MM.1S (cell line): ENCODE data around the gene ZNF521.

Source experiments
- DNase-seq: peaks from one replicate; pipeline ENCODE4 v3.0.0-alpha.2; 2015
- H2AFZ ChIP-seq: fragments of 300-600 bp; sonication (generic); 2 replicates; pipeline ENCODE4 v1.6.0; 2016; ENCODE audit warnings: antibody characterized with exemption, low read length
- H3F3A ChIP-seq: fragments of 300-600 bp; sonication (generic); 2 replicates; pipeline ENCODE4 v1.6.1; 2016; ENCODE audit warnings: mild to moderate bottlenecking, antibody characterized with exemption, low read length, moderate library complexity, mixed read lengths; ENCODE audit not compliant: insufficient read depth
- H3K27ac ChIP-seq: fragments of 300-600 bp; sonication (generic); 2 replicates; pipeline ENCODE4 v1.5.1; 2016; ENCODE audit warnings: mild to moderate bottlenecking, low read length
- H3K27me3 ChIP-seq: fragments of 300-600 bp; sonication (generic); replicated peaks from 2 replicates; pipeline ENCODE4 v1.6.0; 2016; ENCODE audit warnings: low read length; ENCODE audit not compliant: insufficient read depth
- H3K36me3 ChIP-seq: fragments of 300-600 bp; sonication (generic); replicated peaks from 2 replicates; pipeline ENCODE4 v1.6.1; 2016; ENCODE audit warnings: mild to moderate bottlenecking, low read length, mixed read lengths; ENCODE audit not compliant: insufficient read depth
- H3K4me1 ChIP-seq: fragments of 300-600 bp; sonication (generic); 2 replicates; pipeline ENCODE4 v1.6.1; 2016; ENCODE audit warnings: low read length, mixed read lengths
- H3K4me2 ChIP-seq: fragments of 300-600 bp; sonication (generic); 2 replicates; pipeline ENCODE4 v1.6.0; 2016; ENCODE audit warnings: low read depth, low read length
- H3K4me3 ChIP-seq: fragments of 300-600 bp; sonication (generic); 2 replicates; pipeline ENCODE4 v1.5.1; 2016; ENCODE audit warnings: low read length, mixed read lengths
- H3K79me2 ChIP-seq: fragments of 300-600 bp; sonication (generic); 2 replicates; pipeline ENCODE4 v1.6.1; 2016; ENCODE audit warnings: mixed run types, low read length, mixed read lengths
- H3K9ac ChIP-seq: fragments of 300-600 bp; sonication (generic); 2 replicates; pipeline ENCODE4 v1.6.1; 2016; ENCODE audit warnings: low read length, mixed read lengths
- H3K9me2 ChIP-seq: fragments of 300-600 bp; sonication (generic); replicated peaks from 2 replicates; pipeline ENCODE4 v1.6.1; 2016; ENCODE audit warnings: mild to moderate bottlenecking, low read length, mixed read lengths; ENCODE audit not compliant: insufficient read depth
- H3K9me3 ChIP-seq: fragments of 300-600 bp; sonication (generic); replicated peaks from 2 replicates; pipeline ENCODE4 v1.6.1; 2016; ENCODE audit warnings: mild to moderate bottlenecking, low read length, mixed read lengths; ENCODE audit not compliant: insufficient read depth
- H4K20me1 ChIP-seq: fragments of 300-600 bp; sonication (generic); 2 replicates; pipeline ENCODE4 v1.6.1; 2016; ENCODE audit warnings: mild to moderate bottlenecking, low read length, moderate library complexity, mixed read lengths; ENCODE audit not compliant: insufficient read depth
- EZH2 ChIP-seq: fragments of 300-600 bp; sonication (generic); optimal IDR thresholded peaks from 2 replicates; pipeline ENCODE3; 2017; ENCODE audit warnings: low read depth, mild to moderate bottlenecking, antibody characterized with exemption, low read length, mixed read lengths
- EZH2phosphoT487 ChIP-seq: fragments of 300-600 bp; sonication (generic); IDR thresholded peaks from 2 replicates; pipeline ENCODE4 v1.6.1; 2018; ENCODE audit warnings: antibody characterized with exemption, low read length
- TF ChIP-seq, protein P1 (sequence below): fragments of 300-600 bp; sonication (generic); IDR thresholded peaks from 2 replicates; pipeline ENCODE4 v1.5.1; 2016; ENCODE audit warnings: antibody characterized with exemption, low read length, mixed read lengths

The ZNF521 gene

GRCh38 chr18:25133879-25134278, 218.1 kb downstream of the ZNF521 start:
- H3K9ac ChIP-seq = no peak overlapping the region
- TF ChIP-seq, protein P1, sequence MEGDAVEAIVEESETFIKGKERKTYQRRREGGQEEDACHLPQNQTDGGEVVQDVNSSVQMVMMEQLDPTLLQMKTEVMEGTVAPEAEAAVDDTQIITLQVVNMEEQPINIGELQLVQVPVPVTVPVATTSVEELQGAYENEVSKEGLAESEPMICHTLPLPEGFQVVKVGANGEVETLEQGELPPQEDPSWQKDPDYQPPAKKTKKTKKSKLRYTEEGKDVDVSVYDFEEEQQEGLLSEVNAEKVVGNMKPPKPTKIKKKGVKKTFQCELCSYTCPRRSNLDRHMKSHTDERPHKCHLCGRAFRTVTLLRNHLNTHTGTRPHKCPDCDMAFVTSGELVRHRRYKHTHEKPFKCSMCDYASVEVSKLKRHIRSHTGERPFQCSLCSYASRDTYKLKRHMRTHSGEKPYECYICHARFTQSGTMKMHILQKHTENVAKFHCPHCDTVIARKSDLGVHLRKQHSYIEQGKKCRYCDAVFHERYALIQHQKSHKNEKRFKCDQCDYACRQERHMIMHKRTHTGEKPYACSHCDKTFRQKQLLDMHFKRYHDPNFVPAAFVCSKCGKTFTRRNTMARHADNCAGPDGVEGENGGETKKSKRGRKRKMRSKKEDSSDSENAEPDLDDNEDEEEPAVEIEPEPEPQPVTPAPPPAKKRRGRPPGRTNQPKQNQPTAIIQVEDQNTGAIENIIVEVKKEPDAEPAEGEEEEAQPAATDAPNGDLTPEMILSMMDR = no peak
- TF ChIP-seq EZH2 (no peak), EZH2phosphoT487 (no peak)
- H2AFZ ChIP-seq = no peak overlapping the region
- H3K27ac ChIP-seq = no peak overlapping the region
- H3K4me3 ChIP-seq = no peak overlapping the region
- no peak overlapping the region for H3K4me2 ChIP-seq
- no peaks in the 10 kb centered on the region for H3K9me2 ChIP-seq
- H3K9me3 ChIP-seq = no peaks in the 10 kb centered on the region
- no peak for DNase-seq
- no peaks in the 10 kb centered on the region for H3K79me2 ChIP-seq
- H3K27me3 ChIP-seq = no peaks in the 10 kb centered on the region
- H4K20me1 ChIP-seq = no peaks in the 10 kb centered on the region
- H3K4me1 ChIP-seq = no peaks in the 10 kb centered on the region
- no peaks in the 10 kb centered on the region for H3K36me3 ChIP-seq
- no peaks in the 10 kb centered on the region for H3F3A ChIP-seq

DNA sequence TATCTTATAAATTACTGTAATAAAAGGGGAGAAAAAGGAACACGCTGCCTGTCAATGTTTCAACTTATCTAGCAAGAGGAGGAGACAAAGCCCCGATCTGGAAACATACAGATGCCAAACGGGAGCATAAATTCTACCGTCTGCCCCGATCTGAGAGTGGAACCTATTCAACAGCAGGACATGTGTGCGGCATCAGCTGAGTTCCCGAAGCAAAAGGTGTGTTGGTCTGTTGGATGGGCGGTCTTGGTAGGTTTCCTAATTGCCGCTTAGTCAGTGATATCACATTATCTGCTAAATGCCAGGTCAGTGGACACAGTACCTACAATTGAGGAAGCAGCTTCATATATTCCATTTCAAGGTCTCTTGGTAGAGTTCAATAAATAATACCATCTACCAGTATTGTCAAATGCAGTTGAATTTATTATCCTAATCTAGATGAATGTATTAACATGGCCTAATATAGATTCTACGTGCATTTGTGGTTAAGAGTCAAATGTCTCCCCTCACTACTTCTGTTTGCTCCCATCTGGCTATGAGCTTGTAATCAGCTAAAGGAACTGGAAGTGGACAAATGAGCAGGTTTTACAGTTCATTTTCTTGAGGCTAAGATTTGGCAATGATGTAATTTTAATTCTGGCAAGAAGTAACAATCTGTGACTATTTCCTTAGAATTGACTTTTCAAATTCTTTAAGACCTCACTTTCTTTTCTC, 219.0 kb downstream of the ZNF521 start:
- Histone ChIP-seq H2AFZ (no peak overlapping the region), H3K36me3 (no peaks in the 10 kb centered on the region), H3K4me1 (no peaks in the 10 kb centered on the region), H3K27me3 (no peaks in the 10 kb centered on the region), H3K9me3 (no peaks in the 10 kb centered on the region), H3K79me2 (no peaks in the 10 kb centered on the region), H3F3A (no peaks in the 10 kb centered on the region), H4K20me1 (no peaks in the 10 kb centered on the region), H3K4me2 (no peak overlapping the region), H3K4me3 (no peak overlapping the region), H3K9me2 (no peaks in the 10 kb centered on the region), H3K9ac (no peak overlapping the region), H3K27ac (no peak overlapping the region)
- TF ChIP-seq, protein P1 = no peak
- no peak for TF ChIP-seq EZH2
- TF ChIP-seq EZH2phosphoT487 = no peak
- DNase-seq = no peak

- Histone ChIP-seq H3K9ac (no peak overlapping the region), H3K79me2 (no peaks in the 10 kb centered on the region), H4K20me1 (no peaks in the 10 kb centered on the region), H3K4me2 (no peak overlapping the region), H3K4me1 (no peaks in the 10 kb centered on the region), H3K9me2 (no peaks in the 10 kb centered on the region), H3K4me3 (no peak overlapping the region), H2AFZ (no peak overlapping the region), H3K27me3 (no peaks in the 10 kb centered on the region), H3F3A (no peaks in the 10 kb centered on the region), H3K9me3 (no peaks in the 10 kb centered on the region), H3K27ac (no peak overlapping the region), H3K36me3 (no peaks in the 10 kb centered on the region)
- no peak for TF ChIP-seq EZH2
- TF ChIP-seq EZH2phosphoT487 = no peak
- TF ChIP-seq, protein P1 = no peak
- no peak for DNase-seq
Observed at GRCh38 chr18:25126751-25127150, 225.2 kb downstream of the ZNF521 start.
